Neuronal stem cell (in vitro differentiated cells): ENCODE results near the gene EPHB4.

ENCODE experiments used
- DNase-seq: peaks from one replicate; pipeline ENCODE4 v3.0.0-alpha.2; 2013; ENCODE audit warnings: low spot score
- H2AFZ ChIP-seq: one replicate; pipeline ENCODE4 v1.6.1; 2013; ENCODE audit warnings: mild to moderate bottlenecking, low read length, inconsistent platforms
- H2AK5ac ChIP-seq: 2 replicates; pipeline ENCODE4 v1.6.1; 2013; ENCODE audit warnings: low read depth, mild to moderate bottlenecking, inconsistent platforms, low read length, moderate library complexity, mixed read lengths
- H2BK120ac ChIP-seq: 2 replicates; pipeline ENCODE4 v1.6.1; 2013; ENCODE audit warnings: low read depth, mild to moderate bottlenecking, inconsistent platforms, low read length, moderate library complexity, mixed read lengths
- H2BK12ac ChIP-seq: one replicate; pipeline ENCODE4 v1.6.1; 2013; ENCODE audit warnings: low read length, inconsistent platforms
- H2BK15ac ChIP-seq: 2 replicates; pipeline ENCODE4 v1.6.1; 2013; ENCODE audit warnings: mild to moderate bottlenecking, low read length, inconsistent platforms, mixed read lengths
- H2BK5ac ChIP-seq: one replicate; pipeline ENCODE4 v1.6.1; 2013; ENCODE audit warnings: inconsistent platforms, mild to moderate bottlenecking, low read length, moderate library complexity
- H3K14ac ChIP-seq: one replicate; pipeline ENCODE4 v1.6.1; 2013; ENCODE audit warnings: low read length, inconsistent platforms
- H3K18ac ChIP-seq: 2 replicates; pipeline ENCODE4 v1.6.1; 2013; ENCODE audit warnings: low read length, inconsistent platforms
- H3K23ac ChIP-seq: 2 replicates; pipeline ENCODE4 v1.6.1; 2013; ENCODE audit warnings: low read depth, mild to moderate bottlenecking, mixed read lengths, low read length, inconsistent platforms; ENCODE audit not compliant: poor library complexity
- H3K27ac ChIP-seq: replicated peaks from 3 replicates; pipeline ENCODE4 v1.5.1; 2013; ENCODE audit warnings: low read length, inconsistent platforms
- H3K27me3 ChIP-seq, 3 experiments: 2 replicates each; pipeline ENCODE4 v1.6.1; 2013; ENCODE audit warnings: low read length in 3 of 3, mild to moderate bottlenecking in 2 of 3, inconsistent platforms in 1 of 3, low read depth in 1 of 3, mixed read lengths in 1 of 3, moderate library complexity in 1 of 3; ENCODE audit not compliant: control insufficient read depth in 3 of 3, insufficient read depth in 3 of 3
- H3K36me3 ChIP-seq, 2 donors: replicated peaks in 1 of 2; 2 replicates each; pipeline ENCODE4 v1.6.1; 2013; ENCODE audit warnings: low read length in 2 of 2; ENCODE audit not compliant: control insufficient read depth in 2 of 2, insufficient read depth in 2 of 2
- H3K4ac ChIP-seq: 2 replicates; pipeline ENCODE4 v1.6.1; 2013; ENCODE audit warnings: inconsistent platforms, mild to moderate bottlenecking, low read length, moderate library complexity
- H3K4me1 ChIP-seq, 2 donors: 1 replicate in 1 of 2; 2 replicates in 1 of 2; pipeline ENCODE4 v1.6.1; 2013; ENCODE audit warnings: low read length in 2 of 2, low read depth in 1 of 2; ENCODE audit not compliant: control insufficient read depth in 2 of 2, insufficient read depth in 1 of 2
- H3K4me2 ChIP-seq: one replicate; pipeline ENCODE4 v1.6.1; 2013; ENCODE audit warnings: mild to moderate bottlenecking, low read length, inconsistent platforms; ENCODE audit not compliant: insufficient read depth, poor library complexity, severe bottlenecking
- H3K4me3 ChIP-seq, 2 donors: 2 replicates each; pipeline ENCODE4 v1.5.1; 2013; ENCODE audit warnings: low read length in 2 of 2, mild to moderate bottlenecking in 2 of 2, inconsistent platforms in 1 of 2, moderate library complexity in 1 of 2
- H3K79me1 ChIP-seq: one replicate; pipeline ENCODE4 v1.6.1; 2013; ENCODE audit warnings: low read depth, mild to moderate bottlenecking, inconsistent platforms, low read length, moderate library complexity
- H3K9ac ChIP-seq: one replicate; pipeline ENCODE4 v1.6.1; 2013; ENCODE audit warnings: mild to moderate bottlenecking, low read depth, low read length, inconsistent platforms; ENCODE audit not compliant: poor library complexity
- H3K9me3 ChIP-seq, 2 donors: replicated peaks in 1 of 2; 2 replicates each; pipeline versions ENCODE3 to v1.6.1; 2013; ENCODE audit warnings: low read length in 2 of 2, mild to moderate bottlenecking in 2 of 2, inconsistent platforms in 1 of 2, low read depth in 1 of 2, mixed read lengths in 1 of 2, moderate library complexity in 1 of 2; ENCODE audit not compliant: control insufficient read depth in 2 of 2, insufficient read depth in 1 of 2
- H4K8ac ChIP-seq: one replicate; pipeline ENCODE4 v1.6.1; 2013; ENCODE audit warnings: low read depth, mild to moderate bottlenecking, inconsistent platforms, low read length, moderate library complexity
- H4K91ac ChIP-seq: one replicate; pipeline ENCODE4 v1.6.1; 2013; ENCODE audit warnings: low read length, low read depth, mild to moderate bottlenecking, inconsistent platforms; ENCODE audit not compliant: poor library complexity
- WGBS, 2 donors: extraction: QIAGEN DNeasy Blood & Tissue Kit; methylation state at CpG; one replicate each; pipeline ENCODE4 v1.1.7; 2013; ENCODE audit warnings: missing lambda C conversion rate in 2 of 2, mixed read lengths in 1 of 2; ENCODE audit not compliant: insufficient read length in 2 of 2, insufficient replicate concordance in 1 of 2; ENCODE audit errors: extremely low coverage in 2 of 2; 5-methylcytosine and 5-hydroxymethylcytosine counted together

The EPHB4 gene

GRCh38 chr7:100802951-100803350 lies 24.4 kb downstream of the EPHB4 start:
- Histone ChIP-seq H3K27me3 (no peaks in the 10 kb centered on the region), H3K79me1 (peaks cover 1% of the 10 kb centered on the region), H3K9me3 (no peaks in the 10 kb centered on the region), H3K36me3 (peaks cover 36 to 62% of the 10 kb centered on the region in 2 donors), H3K4me3 (no peak overlapping the region), H3K4ac (no peak overlapping the region), H4K91ac (no peak overlapping the region), H3K14ac (no peak overlapping the region), H3K23ac (no peak overlapping the region), H3K27ac (no peak overlapping the region), H4K8ac (no peak overlapping the region), H3K9ac (no peak overlapping the region), H2AK5ac (no peak overlapping the region), H3K18ac (no peak overlapping the region), H2BK120ac (no peak overlapping the region), H2AFZ (no peak overlapping the region), H2BK15ac (no peak overlapping the region), H3K4me1 (peaks cover 0 to 5% of the 10 kb centered on the region in 2 donors), H2BK5ac (no peak overlapping the region), H3K4me2 (no peak overlapping the region), H2BK12ac (no peak overlapping the region)
- DNase-seq: no peak
- WGBS, 2 donors: no CpG with 5 or more reads among the region's 4 CpGs

GRCh38 chr7:100801833-100802568 lies 25.3 kb downstream of the EPHB4 start:
- Histone ChIP-seq H3K36me3 (peaks cover 27 to 53% of the 10 kb centered on the region in 2 donors), H2BK5ac (no peak overlapping the region), H2BK120ac (no peak overlapping the region), H3K4me1 (peaks cover 0 to 5% of the 10 kb centered on the region in 2 donors), H2BK12ac (no peak overlapping the region), H2AFZ (no peak overlapping the region), H4K91ac (no peak overlapping the region), H3K27ac (no peak overlapping the region), H4K8ac (no peak overlapping the region), H3K4ac (no peak overlapping the region), H3K23ac (peak overlapping the region; percentile 77), H3K4me2 (no peak overlapping the region), H3K79me1 (peaks cover 1% of the 10 kb centered on the region), H3K14ac (peak overlapping the region; percentile 92), H3K9me3 (no peaks in the 10 kb centered on the region), H3K18ac (peak overlapping the region; percentile 45), H3K4me3 (no peak overlapping the region), H3K27me3 (no peaks in the 10 kb centered on the region), H3K9ac (peak overlapping the region; percentile 50), H2BK15ac (no peak overlapping the region), H2AK5ac (no peak overlapping the region)
- no CpG with 5 or more reads among the region's 18 CpGs for WGBS, 2 donors
- no peak for DNase-seq

- no peak overlapping the region for H3K9ac ChIP-seq
- H3K27ac ChIP-seq: no peak overlapping the region
- no CpG with 5 or more reads among the region's 14 CpGs for WGBS, 2 donors
- no peak overlapping the region for H4K91ac ChIP-seq
- peak; percentile 39 for DNase-seq
- no peak overlapping the region for H3K18ac ChIP-seq
- H2BK120ac ChIP-seq: no peak overlapping the region
- no peak overlapping the region for H3K14ac ChIP-seq
- H3K79me1 ChIP-seq: peaks cover 1% of the 10 kb centered on the region
- peaks cover 0 to under 1% (median 0%) of the 10 kb centered on the region in 3 experiments for H3K27me3 ChIP-seq
- H2AK5ac ChIP-seq: no peak overlapping the region
- H3K4me1 ChIP-seq: peaks cover 3 to 5% of the 10 kb centered on the region in 2 donors
- H2BK5ac ChIP-seq: no peak overlapping the region
- H2BK12ac ChIP-seq: no peak overlapping the region
- peak overlapping the region; percentile 16 for H3K23ac ChIP-seq
- H3K9me3 ChIP-seq: no peaks in the 10 kb centered on the region
- H3K4me2 ChIP-seq: no peak overlapping the region
- no peak overlapping the region for H3K4ac ChIP-seq
- H2BK15ac ChIP-seq: no peak overlapping the region
- no peak overlapping the region for H2AFZ ChIP-seq
- H4K8ac ChIP-seq: no peak overlapping the region
- peaks cover 12 to 26% of the 10 kb centered on the region in 2 donors for H3K36me3 ChIP-seq
- H3K4me3 ChIP-seq: no peak overlapping the region
These were observed 28.1 kb downstream of the EPHB4 start for GRCh38 chr7:100799037-100799896.

GRCh38 chr7:100794741-100795140 lies 32.6 kb downstream of the EPHB4 start:
- Histone ChIP-seq H3K9ac (no peak overlapping the region), H3K79me1 (no peaks in the 10 kb centered on the region), H3K27me3 (peaks cover 0 to 12% (median 0%) of the 10 kb centered on the region in 3 experiments), H3K4me1 (peaks cover 5 to 6% of the 10 kb centered on the region in 2 donors), H3K4me3 (peak overlapping the region in 1 of 2 donors; percentile 1), H3K14ac (no peak overlapping the region), H3K18ac (peak overlapping the region; percentile 52), H2BK15ac (peak overlapping the region; percentile 21), H3K27ac (no peak overlapping the region), H2AFZ (peak overlapping the region; percentile 76), H3K36me3 (no peaks in the 10 kb centered on the region), H2BK12ac (no peak overlapping the region), H2AK5ac (peak overlapping the region; percentile 75), H2BK120ac (no peak overlapping the region), H2BK5ac (no peak overlapping the region), H3K9me3 (no peaks in the 10 kb centered on the region), H3K23ac (no peak overlapping the region), H3K4ac (no peak overlapping the region), H4K8ac (no peak overlapping the region), H3K4me2 (no peak overlapping the region), H4K91ac (no peak overlapping the region)
- no peak for DNase-seq
- WGBS, 2 donors: no CpG with 5 or more reads among the region's 3 CpGs
